ENCODE measurements around the gene LETM1. TPM values are rescaled to one million over a fixed set of nuclear protein-coding genes. Genes with fewer than 3 reads are reported as not detected.
A peak's percentile ranks its signal among the peaks of the same experiment; 100 is the strongest.
"Not testable (repeated sequence)": the region's sequence is repeated elsewhere in the genome, so short reads cannot be mapped to it uniquely, and the experiment has no call there.

Gene LETM1
- polyA plus RNA-seq, 1 donor, result 27.4 TPM

- H3K27ac ChIP-seq (ENCODE audit: low read length), result no peak overlapping the region
- no peak overlapping the region for H3K4me3 ChIP-seq (ENCODE audit: low read length)
- no CpG with 5 or more reads among the region's 9 CpGs for WGBS (ENCODE audit: insufficient coverage, low lambda C conversion rate)
- DNase-seq, result no peak
- no peaks in the 10 kb centered on the region for H3K36me3 ChIP-seq (ENCODE audit: control insufficient read depth, insufficient read depth, low read length)
- H3K9me3 ChIP-seq (ENCODE audit: control insufficient read depth, low read depth, low read length), result no peaks in the 10 kb centered on the region
- peaks cover 23% of the 10 kb centered on the region for H3K4me1 ChIP-seq (ENCODE audit: control insufficient read depth, insufficient read depth, low read length)
- no peaks in the 10 kb centered on the region for H3K27me3 ChIP-seq (ENCODE audit: control insufficient read depth, insufficient read depth, low read length)
These were observed 2.9 kb downstream of the LETM1 start for GRCh38 chr4:1852904-1853623.

GRCh38 chr4:1851575-1852410 is 4.2 kb downstream of the LETM1 start:
- H3K9me3 ChIP-seq (ENCODE audit: control insufficient read depth, low read depth, low read length), result no peaks in the 10 kb centered on the region
- H3K27me3 ChIP-seq (ENCODE audit: control insufficient read depth, insufficient read depth, low read length), result no peaks in the 10 kb centered on the region
- peaks cover 3% of the 10 kb centered on the region for H3K36me3 ChIP-seq (ENCODE audit: control insufficient read depth, insufficient read depth, low read length)
- H3K4me1 ChIP-seq (ENCODE audit: control insufficient read depth, insufficient read depth, low read length), result peaks cover 15% of the 10 kb centered on the region
- H3K27ac ChIP-seq (ENCODE audit: low read length), result no peak overlapping the region
- no peak overlapping the region for H3K4me3 ChIP-seq (ENCODE audit: low read length)
- DNase-seq, result no peak
- WGBS (ENCODE audit: insufficient coverage, low lambda C conversion rate), result 80% methylated on average over 1 of the region's 16 CpGs

- H3K36me3 ChIP-seq (ENCODE audit: control insufficient read depth, insufficient read depth, low read length), result peaks cover 7% of the 10 kb centered on the region
- no CpG with 5 or more reads among the region's 11 CpGs for WGBS (ENCODE audit: insufficient coverage, low lambda C conversion rate)
- no peak for DNase-seq
- peaks cover 15% of the 10 kb centered on the region for H3K4me1 ChIP-seq (ENCODE audit: control insufficient read depth, insufficient read depth, low read length)
- no peaks in the 10 kb centered on the region for H3K9me3 ChIP-seq (ENCODE audit: control insufficient read depth, low read depth, low read length)
- H3K4me3 ChIP-seq (ENCODE audit: low read length), result no peak overlapping the region
- no peak overlapping the region for H3K27ac ChIP-seq (ENCODE audit: low read length)
- no peaks in the 10 kb centered on the region for H3K27me3 ChIP-seq (ENCODE audit: control insufficient read depth, insufficient read depth, low read length)
These were observed 4.8 kb downstream of the LETM1 start for GRCh38 chr4:1851160-1851559.

- Histone ChIP-seq H3K4me1 (ENCODE audit: control insufficient read depth, insufficient read depth, low read length) (peaks cover 15% of the 10 kb centered on the region), H3K4me3 (ENCODE audit: low read length) (no peak overlapping the region), H3K27ac (ENCODE audit: low read length) (peak overlapping the region; percentile 77), H3K9me3 (ENCODE audit: control insufficient read depth, low read depth, low read length) (no peaks in the 10 kb centered on the region), H3K36me3 (ENCODE audit: control insufficient read depth, insufficient read depth, low read length) (peaks cover 12% of the 10 kb centered on the region), H3K27me3 (ENCODE audit: control insufficient read depth, insufficient read depth, low read length) (no peaks in the 10 kb centered on the region)
- WGBS (ENCODE audit: insufficient coverage, low lambda C conversion rate), result no CpG with 5 or more reads among the region's 10 CpGs
- no peak for DNase-seq
These were observed 5.7 kb downstream of the LETM1 start for GRCh38 chr4:1850276-1850675.

GRCh38 chr4:1846580-1846979 is 9.4 kb downstream of the LETM1 start:
- WGBS (ENCODE audit: insufficient coverage, low lambda C conversion rate), result 75% methylated on average over 1 of the region's 2 CpGs
- Histone ChIP-seq H3K27me3 (ENCODE audit: control insufficient read depth, insufficient read depth, low read length) (no peaks in the 10 kb centered on the region), H3K9me3 (ENCODE audit: control insufficient read depth, low read depth, low read length) (no peaks in the 10 kb centered on the region), H3K27ac (ENCODE audit: low read length) (no peak overlapping the region), H3K36me3 (ENCODE audit: control insufficient read depth, insufficient read depth, low read length) (peaks cover 36% of the 10 kb centered on the region), H3K4me3 (ENCODE audit: low read length) (no peak overlapping the region), H3K4me1 (ENCODE audit: control insufficient read depth, insufficient read depth, low read length) (peaks cover under 1% of the 10 kb centered on the region)
- no peak for DNase-seq

GRCh38 chr4:1844618-1845017 is 11.3 kb downstream of the LETM1 start:
- H3K4me3 ChIP-seq (ENCODE audit: low read length); H3K27me3 ChIP-seq (ENCODE audit: control insufficient read depth, insufficient read depth, low read length); H3K4me1 ChIP-seq (ENCODE audit: control insufficient read depth, insufficient read depth, low read length); DNase-seq; H3K9me3 ChIP-seq (ENCODE audit: control insufficient read depth, low read depth, low read length); H3K27ac ChIP-seq (ENCODE audit: low read length): not testable (repeated sequence)
- H3K36me3 ChIP-seq (ENCODE audit: control insufficient read depth, insufficient read depth, low read length), result peaks cover 51% of the 10 kb centered on the region
- WGBS (ENCODE audit: insufficient coverage, low lambda C conversion rate), result no CpG with 5 or more reads among the region's 10 CpGs

GRCh38 chr4:1843852-1844251 is 12.1 kb downstream of the LETM1 start:
- no CpG with 5 or more reads among the region's 10 CpGs for WGBS (ENCODE audit: insufficient coverage, low lambda C conversion rate)
- DNase-seq, result no peak
- peaks cover 59% of the 10 kb centered on the region for H3K36me3 ChIP-seq (ENCODE audit: control insufficient read depth, insufficient read depth, low read length)

GRCh38 chr4:1842993-1843448 is 12.9 kb downstream of the LETM1 start:
- Histone ChIP-seq H3K4me3 (ENCODE audit: low read length) (no peak overlapping the region), H3K4me1 (ENCODE audit: control insufficient read depth, insufficient read depth, low read length) (no peaks in the 10 kb centered on the region), H3K9me3 (ENCODE audit: control insufficient read depth, low read depth, low read length) (no peaks in the 10 kb centered on the region), H3K27ac (ENCODE audit: low read length) (no peak overlapping the region), H3K27me3 (ENCODE audit: control insufficient read depth, insufficient read depth, low read length) (no peaks in the 10 kb centered on the region), H3K36me3 (ENCODE audit: control insufficient read depth, insufficient read depth, low read length) (peaks cover 63% of the 10 kb centered on the region)
- no peak for DNase-seq
- no CpG with 5 or more reads among the region's 17 CpGs for WGBS (ENCODE audit: insufficient coverage, low lambda C conversion rate)

More at GRCh38 chr4:1843852-1844251, 12.1 kb downstream of the LETM1 start:
- H3K4me1 ChIP-seq (ENCODE audit: control insufficient read depth, insufficient read depth, low read length), result no peaks in the 10 kb centered on the region
- H3K4me3 ChIP-seq (ENCODE audit: low read length), result no peak overlapping the region
- no peaks in the 10 kb centered on the region for H3K9me3 ChIP-seq (ENCODE audit: control insufficient read depth, low read depth, low read length)
- H3K27ac ChIP-seq (ENCODE audit: low read length), result no peak overlapping the region
- no peaks in the 10 kb centered on the region for H3K27me3 ChIP-seq (ENCODE audit: control insufficient read depth, insufficient read depth, low read length)

- 73% methylated on average over 2 of the region's 13 CpGs for WGBS (ENCODE audit: insufficient coverage, low lambda C conversion rate)
- H3K27me3 ChIP-seq (ENCODE audit: control insufficient read depth, insufficient read depth, low read length), result no peaks in the 10 kb centered on the region
- no peak overlapping the region for H3K27ac ChIP-seq (ENCODE audit: low read length)
- no peaks in the 10 kb centered on the region for H3K4me1 ChIP-seq (ENCODE audit: control insufficient read depth, insufficient read depth, low read length)
- H3K4me3 ChIP-seq (ENCODE audit: low read length), result no peak overlapping the region
- DNase-seq, result no peak
- H3K9me3 ChIP-seq (ENCODE audit: control insufficient read depth, low read depth, low read length), result no peaks in the 10 kb centered on the region
- H3K36me3 ChIP-seq (ENCODE audit: control insufficient read depth, insufficient read depth, low read length), result peaks cover 67% of the 10 kb centered on the region
These were observed 13.5 kb downstream of the LETM1 start for GRCh38 chr4:1842339-1842895.

GRCh38 chr4:1841887-1842210 is 14.1 kb downstream of the LETM1 start:
- Histone ChIP-seq H3K9me3 (ENCODE audit: control insufficient read depth, low read depth, low read length) (no peaks in the 10 kb centered on the region), H3K27me3 (ENCODE audit: control insufficient read depth, insufficient read depth, low read length) (no peaks in the 10 kb centered on the region), H3K4me1 (ENCODE audit: control insufficient read depth, insufficient read depth, low read length) (no peaks in the 10 kb centered on the region), H3K4me3 (ENCODE audit: low read length) (no peak overlapping the region), H3K27ac (ENCODE audit: low read length) (no peak overlapping the region), H3K36me3 (ENCODE audit: control insufficient read depth, insufficient read depth, low read length) (peaks cover 69% of the 10 kb centered on the region)
- no peak for DNase-seq
- no CpG with 5 or more reads among the region's 9 CpGs for WGBS (ENCODE audit: insufficient coverage, low lambda C conversion rate)

All from large intestine (tissue), 3 donors.